PC-3 (cell line): ENCODE data around the gene BCL11A. TPM values are rescaled to one million over a fixed set of nuclear protein-coding genes. Genes with fewer than 3 reads are reported as not detected.

ENCODE experiments used
- ATAC-seq: fragments of 200-7000 bp; cut with Tn5 transposase; 2 replicates; pipeline ENCODE4 v1.9.1; 2020; ENCODE audit warnings: mild to moderate bottlenecking, moderate library complexity
- BruUV-seq: library from RNA; stranded (reverse); fragments of 400-500 nt; replicated peaks from 2 replicates; lab custom pipeline; 2021; lab: Mats Ljungman, UMichigan
- CTCF ChIA-PET: fragments of 300-600 bp; sonication (Branson Sonifier 250); formaldehyde crosslinking; loops from one replicate; lab custom pipeline; 2022; ENCODE audit warnings: antibody characterized with exemption; lab: Charles Lee
- POLR2A ChIA-PET: fragments of 300-600 bp; sonication (Branson Sonifier 250); formaldehyde crosslinking; loops from one replicate; lab custom pipeline; 2022; ENCODE audit warnings: antibody characterized with exemption; ENCODE audit not compliant: unreplicated experiment; lab: Charles Lee
- DNase-seq: peaks from one replicate; pipeline ENCODE4 v3.0.0-alpha.2; 2015
- H2AFZ ChIP-seq: fragments of 300-600 bp; sonication (generic); 2 replicates; pipeline ENCODE4 v1.6.0; 2016; ENCODE audit warnings: antibody characterized with exemption, low read length
- H3F3A ChIP-seq: fragments of 300-600 bp; sonication (generic); one replicate; pipeline ENCODE4 v1.6.0; 2017; ENCODE audit warnings: antibody characterized with exemption, low read length, control low read depth, mild to moderate bottlenecking; ENCODE audit not compliant: unreplicated experiment
- H3K27ac ChIP-seq: fragments of 300-600 bp; sonication (generic); 2 replicates; pipeline ENCODE4 v1.5.1; 2016; ENCODE audit warnings: mild to moderate bottlenecking, low read length
- H3K27me3 ChIP-seq: fragments of 300-600 bp; sonication (generic); 2 replicates; pipeline ENCODE4 v1.6.1; 2016; ENCODE audit warnings: low read length, mixed read lengths
- H3K36me3 ChIP-seq: fragments of 300-600 bp; sonication (generic); 2 replicates; pipeline ENCODE4 v1.6.1; 2016; ENCODE audit warnings: low read depth, mixed run types, low read length, mixed read lengths
- H3K4me1 ChIP-seq: fragments of 300-600 bp; sonication (generic); 2 replicates; pipeline ENCODE4 v1.5.1; 2016; ENCODE audit warnings: low read length; ENCODE audit not compliant: insufficient read depth
- H3K4me2 ChIP-seq: fragments of 300-600 bp; sonication (generic); 2 replicates; pipeline ENCODE4 v1.6.0; 2016; ENCODE audit warnings: low read length
- H3K4me3 ChIP-seq: fragments of 300-600 bp; sonication (generic); 2 replicates; pipeline ENCODE4 v1.5.1; 2016; ENCODE audit warnings: mild to moderate bottlenecking, low read length, mixed read lengths
- H3K79me2 ChIP-seq: fragments of 300-600 bp; sonication (generic); 2 replicates; pipeline ENCODE4 v1.6.1; 2017; ENCODE audit warnings: low read length, mixed read lengths
- H3K9ac ChIP-seq: fragments of 300-600 bp; sonication (generic); 2 replicates; pipeline ENCODE4 v1.6.0; 2016; ENCODE audit warnings: mild to moderate bottlenecking, low read length
- H3K9me2 ChIP-seq: fragments of 300-600 bp; sonication (generic); replicated peaks from 2 replicates; pipeline ENCODE4 v1.6.1; 2016; ENCODE audit warnings: mixed run types, low read length, mixed read lengths
- H3K9me3 ChIP-seq: fragments of 300-600 bp; sonication (generic); 2 replicates; pipeline ENCODE4 v1.6.1; 2016; ENCODE audit warnings: low read length, mixed read lengths
- H4K20me1 ChIP-seq: fragments of 300-600 bp; sonication (generic); 2 replicates; pipeline ENCODE4 v1.6.1; 2016; ENCODE audit warnings: low read length, mixed read lengths
- CTCF ChIP-seq: fragments of 300-600 bp; sonication (generic); conservative IDR thresholded peaks from 2 replicates; pipeline ENCODE4 v1.5.1; 2017; ENCODE audit warnings: antibody characterized with exemption, low read depth, mild to moderate bottlenecking, low read length
- EZH2 ChIP-seq: fragments of 300-600 bp; sonication (generic); IDR thresholded peaks from one replicate; pipeline ENCODE4 v1.6.1; 2017; ENCODE audit warnings: antibody characterized with exemption, mild to moderate bottlenecking, low read length; ENCODE audit not compliant: unreplicated experiment
- EZH2phosphoT487 ChIP-seq: fragments of 300-600 bp; sonication (generic); IDR thresholded peaks from 2 replicates; pipeline ENCODE4 v1.6.1; 2018; ENCODE audit warnings: mild to moderate bottlenecking, antibody characterized with exemption, low read length, borderline replicate concordance
- intact Hi-C: fragments of 100-400 bp; cut with micrococcal nuclease; formaldehyde crosslinking; loops from 2 replicates; pipeline ENCODE4 v1.9.0; 2023
- total RNA-seq: library from RNA; depleted of rRNA; stranded (reverse); fragments of >200 nt; gene quantifications from 2 replicates; pipeline ENCODE4 v1.2.3, GENCODE V29; 2014

BCL11A gene
- total RNA-seq, 1 experiment from 2014 or later, result 4.6 TPM

DNA sequence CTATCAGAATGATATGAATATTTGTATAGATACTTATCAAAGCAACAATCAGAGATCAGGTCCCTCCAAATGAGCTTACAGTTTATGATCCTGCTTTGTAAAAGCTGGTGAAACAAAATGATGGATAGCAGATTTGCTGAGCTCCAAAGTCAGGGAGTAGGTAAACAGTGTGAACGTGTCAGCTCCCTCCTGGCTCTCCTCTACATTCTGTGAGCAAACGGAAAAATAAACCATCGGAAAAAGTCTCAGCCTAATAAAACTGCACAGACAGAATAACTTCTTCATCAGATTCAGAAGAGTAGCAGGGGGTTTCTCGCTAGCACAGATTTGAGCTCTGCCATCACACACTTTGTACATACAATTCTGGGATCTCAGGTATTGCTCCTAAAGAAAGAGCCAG lies 51.3 kb downstream of the BCL11A start:
- no peaks in the 10 kb centered on the region for H3K79me2 ChIP-seq
- intact Hi-C loops, result no loop called here
- no peaks in the 10 kb centered on the region for H3K9me2 ChIP-seq
- no peaks in the 10 kb centered on the region for H3K27me3 ChIP-seq
- no peak overlapping the region for H3K27ac ChIP-seq
- no peak overlapping the region for H3K4me3 ChIP-seq
- POLR2A ChIA-PET, result no interaction called here
- H3K36me3 ChIP-seq, result no peaks in the 10 kb centered on the region
- no TSS peak for BruUV-seq
- ATAC-seq (no peak), DNase-seq (no peak)
- H3K9ac ChIP-seq, result no peak overlapping the region
- TF ChIP-seq CTCF, result no peak
- TF ChIP-seq EZH2phosphoT487, result no peak
- no peak for TF ChIP-seq EZH2
- H3K9me3 ChIP-seq, result no peaks in the 10 kb centered on the region
- H3K4me1 ChIP-seq, result no peaks in the 10 kb centered on the region
- H3K4me2 ChIP-seq, result no peak overlapping the region
- CTCF ChIA-PET, result no interaction called here
- no peaks in the 10 kb centered on the region for H4K20me1 ChIP-seq
- H2AFZ ChIP-seq, result no peak overlapping the region
- H3F3A ChIP-seq, result no peaks in the 10 kb centered on the region

- no peak overlapping the region for H3K9ac ChIP-seq
- no peak overlapping the region for H2AFZ ChIP-seq
- TF ChIP-seq CTCF (no peak), EZH2 (no peak), EZH2phosphoT487 (no peak)
- H3K4me1 ChIP-seq, result no peaks in the 10 kb centered on the region
- no peaks in the 10 kb centered on the region for H3K79me2 ChIP-seq
- intact Hi-C loops, result no loop called here
- no peak overlapping the region for H3K4me3 ChIP-seq
- CTCF ChIA-PET, result no interaction called here
- H3K9me3 ChIP-seq, result no peaks in the 10 kb centered on the region
- no peaks in the 10 kb centered on the region for H3K27me3 ChIP-seq
- H3K9me2 ChIP-seq, result no peaks in the 10 kb centered on the region
- no peaks in the 10 kb centered on the region for H4K20me1 ChIP-seq
- H3K27ac ChIP-seq, result no peak overlapping the region
- DNase-seq (peak; percentile 30), ATAC-seq (peak; percentile 38; the same call in 1 of the 2 replicates)
- no peaks in the 10 kb centered on the region for H3F3A ChIP-seq
- no TSS peak for BruUV-seq
- H3K36me3 ChIP-seq, result no peaks in the 10 kb centered on the region
- no peak overlapping the region for H3K4me2 ChIP-seq
- POLR2A ChIA-PET, result no interaction called here
Observed at GRCh38 chr2:60500861-60501260, 52.6 kb downstream of the BCL11A start.

- intact Hi-C loops, result no loop called here
- Histone ChIP-seq H3K79me2 (no peaks in the 10 kb centered on the region), H3K27me3 (no peaks in the 10 kb centered on the region), H3K4me2 (no peak overlapping the region), H2AFZ (no peak overlapping the region), H3F3A (no peaks in the 10 kb centered on the region), H3K27ac (no peak overlapping the region), H3K9me3 (no peaks in the 10 kb centered on the region), H3K9ac (no peak overlapping the region), H4K20me1 (no peaks in the 10 kb centered on the region), H3K9me2 (no peaks in the 10 kb centered on the region), H3K4me1 (no peaks in the 10 kb centered on the region), H3K4me3 (no peak overlapping the region), H3K36me3 (no peaks in the 10 kb centered on the region)
- POLR2A ChIA-PET, result no interaction called here
- CTCF ChIA-PET, result no interaction called here
- BruUV-seq, result no TSS peak
- DNase-seq (no peak), ATAC-seq (no peak)
- no peak for TF ChIP-seq CTCF
- TF ChIP-seq EZH2, result no peak
- TF ChIP-seq EZH2phosphoT487, result no peak
Observed at GRCh38 chr2:60499651-60500265, 53.7 kb downstream of the BCL11A start.
